ENCODE data around the gene ZNF688.
A peak's percentile ranks its signal among the peaks of the same experiment; 100 is the strongest.

DNA sequence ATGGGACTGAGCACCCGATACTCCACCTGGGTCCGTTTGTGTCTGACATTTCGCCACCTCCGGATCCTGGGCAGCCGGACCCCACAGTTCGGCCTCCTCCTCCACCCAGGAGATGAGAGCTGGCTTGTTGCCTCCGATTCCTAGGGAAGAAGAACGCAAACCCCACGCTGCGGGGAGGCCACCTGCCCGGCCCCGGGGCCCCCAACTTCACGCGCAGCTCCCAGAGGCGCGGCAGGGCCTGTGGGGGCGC, 13.9 kb downstream of the ZNF688 start:
- TF ChIP-seq, protein P1, sequence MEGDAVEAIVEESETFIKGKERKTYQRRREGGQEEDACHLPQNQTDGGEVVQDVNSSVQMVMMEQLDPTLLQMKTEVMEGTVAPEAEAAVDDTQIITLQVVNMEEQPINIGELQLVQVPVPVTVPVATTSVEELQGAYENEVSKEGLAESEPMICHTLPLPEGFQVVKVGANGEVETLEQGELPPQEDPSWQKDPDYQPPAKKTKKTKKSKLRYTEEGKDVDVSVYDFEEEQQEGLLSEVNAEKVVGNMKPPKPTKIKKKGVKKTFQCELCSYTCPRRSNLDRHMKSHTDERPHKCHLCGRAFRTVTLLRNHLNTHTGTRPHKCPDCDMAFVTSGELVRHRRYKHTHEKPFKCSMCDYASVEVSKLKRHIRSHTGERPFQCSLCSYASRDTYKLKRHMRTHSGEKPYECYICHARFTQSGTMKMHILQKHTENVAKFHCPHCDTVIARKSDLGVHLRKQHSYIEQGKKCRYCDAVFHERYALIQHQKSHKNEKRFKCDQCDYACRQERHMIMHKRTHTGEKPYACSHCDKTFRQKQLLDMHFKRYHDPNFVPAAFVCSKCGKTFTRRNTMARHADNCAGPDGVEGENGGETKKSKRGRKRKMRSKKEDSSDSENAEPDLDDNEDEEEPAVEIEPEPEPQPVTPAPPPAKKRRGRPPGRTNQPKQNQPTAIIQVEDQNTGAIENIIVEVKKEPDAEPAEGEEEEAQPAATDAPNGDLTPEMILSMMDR (IDR thresholded peaks at IDR 0.05; ENCODE audit: control extremely low read depth in 1 of 3, insufficient read depth in 1 of 3, low read depth in 1 of 3, low read length in 3 of 3), result no peak
- TF ChIP-seq, protein P2, sequence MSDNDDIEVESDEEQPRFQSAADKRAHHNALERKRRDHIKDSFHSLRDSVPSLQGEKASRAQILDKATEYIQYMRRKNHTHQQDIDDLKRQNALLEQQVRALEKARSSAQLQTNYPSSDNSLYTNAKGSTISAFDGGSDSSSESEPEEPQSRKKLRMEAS (IDR thresholded peaks at IDR 0.05), result no peak
- TF ChIP-seq NRF1 (IDR thresholded peaks at IDR 0.05; ENCODE audit: low read depth, low read length) (no peak), CREB1 (IDR thresholded peaks at IDR 0.05) (no peak), ZNF274 (IDR thresholded peaks at IDR 0.05; ENCODE audit: borderline replicate concordance, extremely low read depth, low read length) (no peak), YY1 (IDR thresholded peaks at IDR 0.05; ENCODE audit: low read depth, low read length) (no peak), EGR1 (IDR thresholded peaks at IDR 0.05; ENCODE audit: borderline replicate concordance, low read depth, low read length) (no peak), POLR2A (IDR thresholded peaks at IDR 0.05; ENCODE audit: control extremely low read depth in 1 of 2, low read depth in 2 of 2, low read length in 2 of 2) (0 out of 3 replicates have a peak, but pooled peaks of 1 of the 2 experiments have one; percentile 20), BRCA1 (IDR thresholded peaks at IDR 0.05; ENCODE audit: low read depth, low read length) (no peak)

Measured in H1 (cell line).